NB4 (cell line): ENCODE results near the gene MMP24.

Experiments
- CTCF ChIP-seq: IDR thresholded peaks from one replicate; pipeline ENCODE4 v1.5.1; 2012; ENCODE audit warnings: low read depth, low read length
- MAX ChIP-seq: IDR thresholded peaks from 2 replicates; pipeline ENCODE4 v1.6.1; 2011; ENCODE audit warnings: low read depth, low read length
- MYC ChIP-seq: IDR thresholded peaks from 2 replicates; pipeline ENCODE4 v1.6.1; 2011; ENCODE audit warnings: low read depth, low read length
- POLR2A ChIP-seq: IDR thresholded peaks from 2 replicates; pipeline ENCODE4 v1.6.1; 2011; ENCODE audit warnings: mild to moderate bottlenecking; ENCODE audit not compliant: insufficient read length; ENCODE audit errors: extremely low read depth

GRCh38 chr20:35190556-35190955 lies 35.9 kb upstream of the MMP24 start:
- TF ChIP-seq CTCF, result no peak
- no peak for TF ChIP-seq POLR2A
- no peak for TF ChIP-seq MAX
- no peak for TF ChIP-seq MYC
